HEK293T (cell line): ENCODE data around the gene CXXC4.

Experiments
- ARNT ChIP-seq: fragments of 450-650 bp; IDR thresholded peaks from 2 replicates; pipeline ENCODE4 v1.6.1; 2017; ENCODE audit warnings: mild to moderate bottlenecking
- BHLHE40 ChIP-seq: fragments of 450-650 bp; IDR thresholded peaks from 2 replicates; pipeline ENCODE4 v1.6.1; 2016; ENCODE audit warnings: mild to moderate bottlenecking, moderate library complexity, borderline replicate concordance
- ELF4 ChIP-seq: fragments of 450-650 bp; IDR thresholded peaks from 2 replicates; pipeline ENCODE4 v1.6.1; 2017; ENCODE audit warnings: antibody characterized with exemption
- FOXA1 ChIP-seq: fragments of 450-650 bp; IDR thresholded peaks from 2 replicates; pipeline ENCODE4 v1.6.1; 2016; ENCODE audit warnings: mild to moderate bottlenecking
- FOXM1 ChIP-seq: fragments of 450-650 bp; IDR thresholded peaks from 2 replicates; pipeline ENCODE4 v1.6.1; 2017; ENCODE audit warnings: mild to moderate bottlenecking, borderline replicate concordance
- HDGF ChIP-seq: fragments of 450-650 bp; IDR thresholded peaks from 2 replicates; pipeline ENCODE4 v1.6.1; 2017; ENCODE audit warnings: antibody characterized with exemption, borderline replicate concordance
- NFRKB ChIP-seq: fragments of 450-650 bp; IDR thresholded peaks from 2 replicates; pipeline ENCODE4 v1.6.1; 2016; ENCODE audit warnings: mild to moderate bottlenecking, moderate library complexity
- SP1 ChIP-seq: fragments of 450-650 bp; IDR thresholded peaks from 2 replicates; pipeline ENCODE4 v1.6.1; 2017
- SUZ12 ChIP-seq: fragments of 450-650 bp; IDR thresholded peaks from 2 replicates; pipeline ENCODE4 v1.6.1; 2016; ENCODE audit warnings: mild to moderate bottlenecking
- ZNF384 ChIP-seq: fragments of 450-650 bp; IDR thresholded peaks from 2 replicates; pipeline ENCODE4 v1.6.1; 2016
- TF ChIP-seq, protein P1 (sequence below): fragments of 450-650 bp; IDR thresholded peaks from 2 replicates; pipeline ENCODE4 v1.6.1; 2016

DNA sequence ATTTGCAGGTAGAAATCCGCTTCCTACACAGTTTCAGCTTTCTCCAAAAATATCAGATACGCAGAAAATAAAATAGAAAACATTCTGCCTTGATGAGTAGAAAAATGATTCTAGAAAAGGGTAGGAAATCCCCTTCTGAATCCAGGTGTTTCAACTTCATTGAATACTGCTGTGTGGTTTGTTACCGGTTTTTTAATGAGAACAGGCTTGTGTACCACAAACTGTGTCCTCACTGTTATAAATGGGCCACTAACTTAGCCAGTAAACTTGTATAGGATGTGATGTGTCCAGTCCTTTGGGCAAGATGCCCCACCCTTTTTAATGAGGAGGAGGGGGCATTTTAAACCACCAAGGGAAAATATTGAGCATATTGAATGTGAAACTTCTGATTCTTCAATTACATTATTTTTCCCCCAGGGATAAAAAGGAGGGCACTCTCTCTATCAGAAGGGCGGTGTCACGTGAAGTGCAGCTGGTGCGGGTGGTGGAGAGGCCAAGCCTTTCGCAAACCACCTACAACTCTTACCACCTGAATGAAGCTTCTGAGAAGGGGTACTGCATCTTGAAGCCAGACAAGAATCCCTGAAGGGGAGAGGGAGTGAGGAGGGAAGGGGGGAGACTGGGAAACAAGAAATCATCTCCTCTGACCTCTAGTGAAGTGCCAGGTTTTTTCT is 4.5 kb downstream of the CXXC4 start:
- no peak for TF ChIP-seq SP1
- TF ChIP-seq BHLHE40 = no peak
- TF ChIP-seq HDGF = no peak
- no peak for TF ChIP-seq ARNT
- TF ChIP-seq, protein P1, sequence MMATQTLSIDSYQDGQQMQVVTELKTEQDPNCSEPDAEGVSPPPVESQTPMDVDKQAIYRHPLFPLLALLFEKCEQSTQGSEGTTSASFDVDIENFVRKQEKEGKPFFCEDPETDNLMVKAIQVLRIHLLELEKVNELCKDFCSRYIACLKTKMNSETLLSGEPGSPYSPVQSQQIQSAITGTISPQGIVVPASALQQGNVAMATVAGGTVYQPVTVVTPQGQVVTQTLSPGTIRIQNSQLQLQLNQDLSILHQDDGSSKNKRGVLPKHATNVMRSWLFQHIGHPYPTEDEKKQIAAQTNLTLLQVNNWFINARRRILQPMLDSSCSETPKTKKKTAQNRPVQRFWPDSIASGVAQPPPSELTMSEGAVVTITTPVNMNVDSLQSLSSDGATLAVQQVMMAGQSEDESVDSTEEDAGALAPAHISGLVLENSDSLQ = no peak
- no peak for TF ChIP-seq FOXM1
- no peak for TF ChIP-seq SUZ12
- no peak for TF ChIP-seq FOXA1
- TF ChIP-seq ELF4 = no peak
- no peak for TF ChIP-seq ZNF384
- no peak for TF ChIP-seq NFRKB
